HL-60/S4 treated with phorbol 12-myristate 13-acetate at 8.2 ng/mL for 4 days and 3 days (cell line): ENCODE data around the gene RSPO4.

ENCODE experiments used
- in situ Hi-C: fragments of 300-500 bp; cut with MboI; formaldehyde crosslinking; loops from 2 replicates; pipeline ENCODE4 v1.15.0; 2022; ENCODE audit warnings: low sequenced_read_pairs

Gene RSPO4

DNA sequence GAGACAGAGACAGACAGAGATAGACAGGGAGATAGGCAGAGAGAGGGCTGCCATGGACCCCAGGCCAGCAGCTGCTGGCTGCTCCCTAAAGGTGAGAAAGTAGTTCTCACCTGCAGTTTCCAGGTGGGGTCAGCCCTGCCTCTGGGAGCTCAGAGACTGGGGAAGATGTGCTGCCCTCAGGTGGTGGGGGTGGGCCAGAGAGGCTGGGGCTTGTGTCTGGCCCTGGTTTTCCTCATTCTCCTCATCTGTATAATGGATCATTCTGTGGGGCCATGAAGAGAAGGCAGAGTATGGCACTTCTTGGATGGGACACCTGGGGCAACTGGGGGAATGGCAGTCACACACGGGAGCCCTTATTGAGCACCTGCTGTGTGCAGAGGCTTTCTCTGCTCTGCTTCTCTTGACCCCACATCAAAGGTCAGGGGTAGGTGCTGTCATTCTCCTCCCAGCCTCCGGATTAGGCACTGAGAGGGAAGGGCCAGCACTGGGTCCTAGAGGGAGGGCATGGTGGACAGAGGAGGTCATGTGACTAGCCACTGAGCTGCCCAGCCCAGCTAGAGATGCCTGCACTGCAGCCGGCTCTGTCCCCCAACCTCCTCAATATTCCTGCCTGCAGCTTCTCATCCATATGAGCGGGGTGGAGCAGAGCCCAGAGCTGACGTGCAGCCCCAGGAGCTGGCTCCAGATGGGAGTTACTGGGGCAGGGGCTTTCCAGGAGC is 90.1 kb downstream of the RSPO4 start:
- in situ Hi-C loops: no loop called here

GRCh38 chr20:910870-911770 is 91.0 kb downstream of the RSPO4 start:
- in situ Hi-C loops: no loop called here

GRCh38 chr20:910132-910869 is 91.8 kb downstream of the RSPO4 start:
- in situ Hi-C loops: no loop called here

GRCh38 chr20:909641-910040 is 92.5 kb downstream of the RSPO4 start:
- in situ Hi-C loops: no loop called here
